Activated T-cell treated with anti-CD3 and anti-CD28 coated beads for 24 hours (primary cell): Measurements from ENCODE around the gene SCN5A.
"Not testable (repeated sequence)": the region's sequence is repeated elsewhere in the genome, so short reads cannot be mapped to it uniquely, and the experiment has no call there.

Experiments
- DNase-seq: peaks from one replicate; pipeline ENCODE4 v3.0.0-alpha.2; 2020; ENCODE audit warnings: low read depth

Gene SCN5A

DNA sequence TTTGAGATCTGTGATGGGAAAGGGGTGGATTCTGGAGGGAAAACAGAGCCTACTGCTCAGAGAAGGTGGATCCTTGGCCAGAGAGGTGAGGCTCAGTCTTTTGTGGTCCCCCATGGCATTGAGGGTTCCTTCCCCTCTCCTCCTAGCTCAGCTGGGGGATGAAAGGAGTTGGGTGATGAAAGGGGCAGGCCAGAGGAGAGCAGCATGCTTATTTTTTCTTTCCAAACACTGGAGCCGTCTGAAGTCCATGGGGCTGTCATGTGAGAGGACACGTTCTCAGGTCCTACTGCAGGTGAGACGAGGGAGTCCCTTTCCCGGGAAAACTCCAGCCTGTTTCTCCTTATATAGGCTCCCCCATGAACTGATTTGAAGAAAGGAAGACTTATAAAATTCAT lies 71.4 kb downstream of the SCN5A start:
- no peak for DNase-seq

DNA sequence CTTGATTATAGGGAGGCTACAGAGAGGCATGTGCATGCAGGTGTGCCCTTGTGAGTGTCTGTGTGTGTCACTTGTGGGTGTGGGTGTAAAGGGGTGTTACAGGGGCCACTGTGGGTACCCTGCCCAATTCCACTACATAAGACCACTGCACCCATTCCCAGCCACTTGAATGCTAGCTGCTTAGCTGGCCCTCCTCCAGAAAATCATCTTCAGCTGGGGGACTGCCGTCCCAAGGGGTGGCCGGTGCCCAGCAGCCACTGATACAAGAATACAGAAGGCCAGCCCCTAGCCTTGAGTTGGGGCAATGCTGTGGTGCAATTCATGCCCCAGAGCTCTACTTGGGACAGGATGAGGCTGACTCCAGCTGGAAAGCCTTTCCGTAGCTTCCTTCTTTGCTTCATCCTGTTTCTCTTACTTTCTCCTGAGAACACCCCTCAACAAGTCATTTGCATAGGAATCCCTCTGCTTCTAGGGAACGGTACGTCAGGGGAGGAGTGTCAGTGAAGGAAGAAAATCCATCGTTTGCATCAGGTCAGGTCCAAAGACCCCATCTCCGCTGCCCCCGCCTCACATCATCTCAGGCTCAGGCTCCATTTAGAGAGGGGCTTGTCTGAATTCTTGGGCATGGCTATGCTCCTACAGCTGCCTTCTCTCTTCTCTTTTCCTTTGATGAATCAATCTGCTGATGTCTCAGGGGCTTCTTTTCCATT lies 72.0 kb downstream of the SCN5A start:
- no peak for DNase-seq

DNA sequence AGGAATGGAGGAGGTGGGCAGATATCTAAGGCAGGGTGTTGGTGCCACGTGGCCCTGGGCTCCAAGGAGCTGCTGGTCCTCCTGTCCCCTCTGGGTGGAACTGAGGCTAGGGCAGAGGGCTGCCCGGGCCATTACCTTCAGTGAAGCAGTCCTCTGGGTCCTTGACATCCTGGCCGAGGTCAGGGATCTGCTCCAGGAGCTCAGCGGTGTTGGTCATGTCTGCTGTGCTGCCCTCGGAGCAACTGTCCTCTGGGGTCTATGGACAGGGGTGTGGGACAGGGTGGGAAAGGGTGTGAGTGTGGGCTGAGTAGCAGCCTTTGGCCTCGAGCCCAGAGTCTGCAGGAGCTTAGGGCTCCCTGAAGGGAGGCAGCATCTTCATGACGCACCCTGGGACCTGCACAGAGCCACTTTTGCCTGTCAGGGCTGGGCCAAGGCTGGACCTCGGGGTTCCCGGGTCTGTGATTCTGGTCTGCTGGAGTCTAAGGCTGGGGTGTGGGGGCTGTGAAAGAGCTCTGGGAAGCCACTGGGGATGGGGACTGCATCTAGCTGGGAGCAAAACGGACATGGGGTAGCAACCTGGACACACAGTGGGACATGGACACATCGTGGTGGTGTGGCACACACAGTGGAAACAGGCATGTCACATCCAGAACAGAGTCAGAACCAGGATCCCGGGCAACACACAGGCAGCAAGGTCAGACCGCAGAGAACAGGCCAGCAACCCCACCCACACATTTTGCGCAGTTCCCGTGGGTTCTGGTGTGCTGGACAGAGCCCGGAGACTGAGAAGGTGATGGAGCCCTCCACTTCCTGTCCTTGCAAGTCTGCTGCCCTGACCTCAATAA lies 72.7 kb downstream of the SCN5A start:
- DNase-seq: no peak

DNA sequence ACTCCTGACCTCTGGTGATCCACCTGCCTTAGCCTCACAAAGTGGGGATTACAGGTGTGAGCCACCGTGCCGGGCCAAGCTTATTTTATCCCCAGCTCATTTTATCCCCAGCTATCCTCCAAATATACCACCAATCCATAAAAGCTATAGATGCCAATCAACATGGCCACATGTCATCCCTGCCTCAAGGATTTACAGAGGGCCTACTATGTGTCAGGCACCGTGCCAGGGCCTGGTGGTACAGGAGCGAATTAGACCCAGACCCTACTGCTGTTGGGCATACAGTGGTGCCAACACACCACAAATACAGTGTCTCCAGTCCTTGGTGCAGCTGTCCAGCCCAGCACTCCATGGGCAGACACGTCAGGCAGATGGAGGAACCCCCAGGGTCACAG lies 73.4 kb downstream of the SCN5A start:
- no peak for DNase-seq

DNA sequence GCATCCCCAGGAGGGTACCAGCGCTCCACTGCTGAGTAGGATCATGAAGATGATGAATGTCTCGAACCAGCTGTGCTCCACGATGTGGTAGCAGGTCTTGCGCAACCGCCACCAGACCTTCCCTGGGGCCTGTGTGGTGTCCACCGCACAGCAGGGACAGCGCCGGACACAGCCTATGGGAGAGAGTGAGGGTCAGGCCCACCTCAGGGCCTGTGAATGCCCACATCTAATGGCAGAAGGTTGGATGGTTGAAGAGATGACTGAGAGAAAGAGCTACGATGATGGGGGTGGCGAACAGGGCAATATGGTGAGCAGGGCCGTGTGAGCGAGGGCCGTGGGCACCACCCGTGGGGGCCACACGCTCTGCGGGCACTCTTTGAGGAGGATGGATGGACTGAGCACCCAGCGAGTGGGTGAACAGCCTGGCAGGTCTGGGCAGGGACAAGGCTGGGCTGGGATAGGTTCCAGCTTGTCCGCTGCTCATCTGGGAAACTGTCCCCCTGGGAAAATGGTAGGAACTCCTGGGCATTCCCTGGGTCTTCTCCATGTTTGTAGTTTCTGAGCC lies 74.1 kb downstream of the SCN5A start:
- no peak for DNase-seq

DNA sequence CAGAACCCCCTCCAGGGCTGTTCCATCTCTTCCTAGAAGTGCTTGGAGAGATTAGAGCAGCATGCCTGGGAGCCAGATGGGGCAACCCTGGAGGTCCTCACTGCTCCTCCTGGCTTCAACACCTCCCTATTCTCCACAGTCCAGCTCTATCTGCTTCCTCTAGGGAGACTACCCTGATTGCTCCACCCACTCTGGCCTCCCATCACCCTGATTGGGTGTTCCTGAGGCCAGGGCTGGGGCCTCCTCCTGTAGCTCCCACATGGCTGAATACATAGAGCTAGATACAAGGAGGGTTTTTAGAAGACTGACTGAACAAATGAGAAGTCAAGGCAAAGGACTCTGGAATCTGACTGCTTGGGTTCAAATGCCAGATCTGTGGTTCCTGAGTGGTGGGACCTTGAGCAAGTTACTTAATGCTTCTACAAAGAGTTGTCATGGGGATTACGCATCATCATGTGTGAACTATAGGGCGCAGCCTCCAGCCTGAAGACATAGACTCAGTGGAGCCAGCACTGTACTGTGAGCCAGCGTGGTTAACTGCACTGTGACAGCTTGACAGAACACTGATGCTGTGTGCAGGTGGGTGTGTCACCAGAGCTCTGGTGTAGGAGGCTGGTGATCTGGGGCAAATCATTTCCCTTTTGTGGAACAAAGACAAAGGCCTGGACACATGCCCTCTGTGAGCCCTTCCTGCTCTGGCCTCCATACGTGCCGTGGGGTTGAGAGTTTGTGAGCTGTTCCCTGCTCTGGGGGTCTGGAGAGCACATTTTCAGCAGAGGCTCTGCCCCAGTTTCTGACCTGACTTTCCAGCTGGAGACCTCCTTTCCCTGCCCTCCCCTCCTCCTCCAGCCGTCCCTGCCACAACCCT lies 74.8 kb downstream of the SCN5A start:
- DNase-seq: no peak

DNA sequence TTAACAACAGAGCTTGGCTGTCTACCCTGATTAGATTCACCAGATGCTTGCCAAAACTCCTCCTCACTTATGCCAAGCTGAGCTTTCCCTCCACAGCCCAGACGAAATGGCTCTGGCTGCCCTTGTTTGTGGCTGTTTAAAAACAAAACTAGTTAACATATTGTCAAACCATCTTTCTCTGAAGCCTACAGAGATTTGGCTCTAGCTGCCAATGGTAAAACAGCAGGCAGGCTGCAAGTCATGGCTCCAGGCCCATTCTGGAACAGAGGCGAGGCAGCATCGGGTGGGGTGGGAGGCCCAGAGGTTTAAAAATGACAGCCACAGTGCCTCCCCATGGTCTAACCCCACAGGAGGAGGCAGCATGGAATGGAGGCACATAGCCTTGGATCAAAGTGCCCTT lies 75.9 kb downstream of the SCN5A start:
- no peak for DNase-seq

DNA sequence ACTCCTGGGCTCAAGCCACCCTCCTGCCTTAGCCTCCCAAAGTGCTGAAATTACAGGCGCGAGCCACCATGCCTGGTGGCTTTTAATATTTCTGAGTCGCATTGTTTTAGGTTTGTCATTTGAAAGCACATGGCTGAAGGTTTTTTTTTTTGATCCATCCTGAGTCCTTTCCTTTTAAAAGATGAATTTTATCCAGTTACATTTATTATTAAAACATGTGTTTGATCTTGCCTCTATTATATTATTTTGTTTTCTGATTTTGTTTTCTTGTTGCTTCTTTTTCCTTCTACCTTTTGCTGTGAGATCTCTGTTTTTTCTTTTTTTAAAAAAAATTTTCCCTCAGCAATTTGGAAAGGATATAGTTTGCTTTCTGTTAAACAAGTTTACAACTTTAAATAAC lies 76.4 kb downstream of the SCN5A start:
- DNase-seq: no peak

DNA sequence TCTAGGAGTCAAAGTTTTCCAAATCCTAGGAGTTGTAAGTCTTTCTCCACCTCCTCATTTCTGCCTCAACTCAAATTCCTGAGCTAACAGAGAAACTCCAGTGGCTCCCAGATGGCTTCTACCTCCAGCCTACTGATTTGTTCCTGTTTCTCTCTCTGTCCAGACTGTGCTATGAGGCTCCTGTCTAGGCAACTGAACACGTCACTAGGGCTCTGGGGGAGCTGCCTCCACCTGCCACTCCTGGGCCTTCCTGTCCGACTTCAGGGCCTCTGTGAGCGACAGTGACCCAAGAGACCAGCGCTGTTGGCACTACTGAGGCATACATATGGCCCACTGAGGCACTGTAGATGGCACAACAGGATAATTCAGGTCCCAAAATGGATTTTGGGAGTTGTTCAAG lies 82.0 kb downstream of the SCN5A start:
- DNase-seq: no peak

DNA sequence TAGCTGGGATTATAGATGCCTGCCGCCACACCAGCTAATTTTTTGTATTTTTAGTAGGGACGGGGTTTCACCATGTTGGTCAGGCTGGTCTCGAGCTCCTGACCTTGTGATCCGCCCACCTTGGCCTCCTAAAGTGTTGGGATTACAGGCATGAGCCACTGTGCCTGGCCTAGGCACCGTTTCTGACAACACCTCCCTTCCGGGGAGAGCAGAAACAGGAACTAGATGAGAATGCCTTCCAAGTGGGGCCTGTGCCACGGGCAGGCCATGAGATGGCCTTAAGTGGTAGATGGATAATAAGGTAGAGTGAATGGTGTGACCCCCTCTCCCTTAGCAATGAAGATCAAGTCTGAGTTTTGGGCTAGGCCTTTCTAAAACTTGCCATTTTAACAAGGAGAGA lies 82.7 kb downstream of the SCN5A start:
- not testable (repeated sequence) for DNase-seq

DNA sequence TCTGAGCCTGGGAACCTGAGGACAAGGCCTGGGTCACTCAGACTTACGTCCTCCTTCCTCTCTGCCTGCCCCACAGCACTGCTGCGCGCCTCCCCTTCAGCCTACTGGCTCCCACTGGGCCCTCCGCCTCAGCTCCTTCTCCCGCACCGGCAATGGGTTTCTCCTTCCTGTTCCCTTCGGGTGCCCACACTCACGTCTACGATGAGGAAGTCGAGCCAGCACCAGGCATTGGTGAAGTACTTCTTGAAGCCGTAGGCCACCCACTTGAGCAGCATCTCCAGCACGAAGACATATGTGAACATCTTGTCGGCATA lies 83.3 kb downstream of the SCN5A start:
- DNase-seq: no peak

DNA sequence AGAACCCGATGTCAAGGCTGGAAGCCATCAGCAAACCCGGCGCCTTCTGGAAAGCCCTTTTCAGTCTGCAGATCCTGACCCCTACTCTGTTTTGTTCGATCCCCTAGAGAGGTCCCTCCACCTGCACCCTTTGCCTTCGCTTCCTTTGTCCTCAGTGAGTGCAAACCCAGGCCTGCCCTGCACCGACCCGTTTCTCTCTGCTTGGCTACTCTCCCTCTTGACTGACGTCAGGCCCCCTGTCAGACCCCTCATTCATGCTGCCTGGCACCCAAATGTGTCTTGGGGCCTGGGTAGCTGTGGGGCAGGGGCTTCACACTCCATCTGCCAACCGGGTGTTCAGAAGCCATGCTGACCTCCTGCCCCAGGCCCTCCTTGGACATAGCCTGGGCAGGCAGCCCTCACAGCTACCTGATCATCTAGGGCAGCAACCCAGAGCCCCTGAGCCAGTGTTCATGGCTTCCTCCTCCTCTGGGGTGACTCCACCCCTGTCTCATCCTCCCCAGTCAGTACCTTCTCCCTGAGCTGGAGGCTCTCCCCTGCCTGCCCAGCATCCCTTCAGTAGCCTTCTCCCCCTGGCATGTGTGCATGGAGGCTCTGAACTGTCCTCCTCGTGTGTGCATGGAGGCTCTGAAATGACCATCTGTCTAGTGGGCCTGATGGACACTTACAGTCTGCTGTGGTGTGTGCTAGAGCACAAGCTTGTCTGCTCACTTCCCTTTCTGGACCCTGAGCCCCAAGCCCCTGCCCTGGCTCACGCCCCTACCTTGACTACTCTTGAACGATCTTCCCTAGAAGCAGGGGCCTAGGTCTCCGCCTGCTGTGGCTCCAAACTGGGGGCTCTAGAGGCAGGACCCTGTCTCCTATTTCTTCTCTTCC lies 83.9 kb downstream of the SCN5A start:
- no peak for DNase-seq

DNA sequence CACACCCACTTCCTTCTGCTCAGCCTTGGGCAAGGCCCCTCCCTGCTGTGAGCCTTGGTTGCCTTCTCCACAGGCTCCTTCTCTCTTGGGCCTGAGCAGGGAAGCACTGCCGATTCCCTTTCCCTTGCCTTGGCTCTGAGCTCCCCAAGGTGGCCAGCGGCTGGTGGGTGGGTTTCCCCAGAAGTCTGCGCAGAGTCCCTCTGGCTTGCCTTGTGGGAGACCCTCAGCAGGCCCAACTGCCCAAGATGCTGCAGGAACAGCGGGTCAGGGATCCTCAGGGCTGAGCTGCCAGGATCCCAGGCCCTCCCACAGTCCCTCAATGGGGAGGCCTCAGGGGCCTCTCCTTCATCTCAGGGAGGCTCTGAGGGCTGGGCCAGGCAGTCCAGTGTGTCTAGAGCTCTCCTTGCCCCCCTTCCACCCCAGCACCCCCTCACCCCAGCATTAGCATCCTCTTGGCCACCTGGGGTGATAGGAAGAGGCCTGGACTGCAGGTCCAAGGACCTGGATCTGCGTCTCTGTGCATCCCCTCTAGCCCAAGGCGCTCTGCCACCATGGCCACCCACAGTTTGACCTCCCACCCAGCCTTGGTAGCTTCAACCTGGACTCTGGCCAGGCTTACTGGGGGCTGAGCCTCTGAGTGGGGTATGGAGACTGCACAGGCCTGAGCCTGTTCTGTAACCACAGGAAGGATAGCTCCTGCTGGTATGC lies 84.7 kb downstream of the SCN5A start:
- no peak for DNase-seq

DNA sequence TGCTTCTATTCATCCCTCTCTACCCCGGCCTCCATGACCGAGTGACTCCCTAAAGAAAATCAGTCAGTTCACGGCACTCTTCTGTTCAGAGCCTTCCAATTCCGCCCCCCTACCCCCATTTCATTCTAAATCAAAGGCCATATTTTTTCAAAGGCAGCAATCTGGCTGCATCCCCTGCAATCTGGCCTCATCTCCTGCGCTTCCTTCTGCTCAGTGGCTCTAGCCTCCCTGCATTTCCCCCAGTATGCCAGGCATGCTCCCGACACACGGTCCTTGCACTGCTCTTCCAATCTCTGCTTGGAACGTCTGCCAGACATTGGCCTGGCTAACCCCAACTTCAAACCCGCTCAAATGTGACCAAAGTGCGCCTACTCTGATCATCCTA lies 85.6 kb downstream of the SCN5A start:
- DNase-seq: no peak

DNA sequence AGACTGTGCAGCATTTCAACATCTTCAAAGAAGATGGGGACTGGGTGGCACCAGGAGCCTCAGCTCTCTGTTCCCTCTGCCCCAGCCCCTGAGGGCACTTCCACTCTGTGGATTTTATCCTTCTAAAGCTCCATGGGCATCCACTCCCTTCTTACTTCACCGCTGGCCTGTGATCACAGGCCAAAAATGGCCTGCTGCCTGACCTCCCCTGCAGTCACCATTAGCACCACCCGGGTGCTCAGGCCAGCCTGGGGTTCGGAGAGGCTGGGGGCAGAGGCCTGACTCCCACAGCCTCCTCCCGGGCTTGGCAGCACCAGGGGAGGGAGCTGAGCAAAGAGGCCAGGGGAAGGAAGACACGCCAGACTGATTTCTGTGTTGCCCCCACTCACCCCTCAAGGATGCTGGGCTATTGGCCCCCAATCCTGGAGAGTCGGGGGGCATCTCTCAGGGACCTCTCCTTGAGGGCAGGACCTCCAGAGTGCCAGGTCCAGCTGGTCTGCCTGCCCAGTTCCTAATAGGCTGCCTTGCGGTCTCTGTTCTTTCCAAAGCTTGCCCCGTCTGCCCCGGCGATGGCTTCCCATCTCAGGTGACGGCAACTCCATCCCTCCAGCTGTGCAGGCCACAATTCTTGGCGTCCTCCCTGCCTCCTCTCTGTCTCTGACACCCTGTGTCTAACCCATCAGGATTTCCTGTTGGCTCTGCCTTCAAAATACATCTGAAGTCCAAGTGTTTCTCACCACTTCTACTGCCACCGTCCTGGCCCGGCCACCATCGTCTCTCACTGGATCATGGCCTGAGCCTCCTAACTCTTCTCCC lies 86.2 kb downstream of the SCN5A start:
- no peak for DNase-seq

DNA sequence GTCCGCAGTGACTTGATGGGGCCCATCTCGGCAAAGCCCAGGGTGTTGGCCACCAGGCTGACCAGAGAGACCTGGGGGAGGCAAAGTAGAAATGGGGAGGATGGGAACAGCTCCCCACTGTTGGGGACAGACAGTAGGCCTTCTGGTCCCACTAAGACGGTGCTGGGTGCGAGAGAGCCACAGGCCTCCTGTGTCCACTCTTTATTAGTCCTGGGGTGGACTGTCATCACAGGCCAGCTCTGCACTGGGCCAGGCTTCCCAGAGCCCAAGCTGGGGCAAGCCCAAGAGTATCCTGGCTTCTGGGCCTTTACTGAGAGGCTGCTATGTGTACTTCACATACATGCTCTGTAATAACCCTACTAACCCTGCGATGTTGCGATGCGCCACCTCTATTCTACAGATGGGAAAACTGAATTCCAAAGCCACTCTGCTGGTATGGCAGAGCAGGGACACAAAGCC lies 87.0 kb downstream of the SCN5A start:
- DNase-seq: no peak

DNA sequence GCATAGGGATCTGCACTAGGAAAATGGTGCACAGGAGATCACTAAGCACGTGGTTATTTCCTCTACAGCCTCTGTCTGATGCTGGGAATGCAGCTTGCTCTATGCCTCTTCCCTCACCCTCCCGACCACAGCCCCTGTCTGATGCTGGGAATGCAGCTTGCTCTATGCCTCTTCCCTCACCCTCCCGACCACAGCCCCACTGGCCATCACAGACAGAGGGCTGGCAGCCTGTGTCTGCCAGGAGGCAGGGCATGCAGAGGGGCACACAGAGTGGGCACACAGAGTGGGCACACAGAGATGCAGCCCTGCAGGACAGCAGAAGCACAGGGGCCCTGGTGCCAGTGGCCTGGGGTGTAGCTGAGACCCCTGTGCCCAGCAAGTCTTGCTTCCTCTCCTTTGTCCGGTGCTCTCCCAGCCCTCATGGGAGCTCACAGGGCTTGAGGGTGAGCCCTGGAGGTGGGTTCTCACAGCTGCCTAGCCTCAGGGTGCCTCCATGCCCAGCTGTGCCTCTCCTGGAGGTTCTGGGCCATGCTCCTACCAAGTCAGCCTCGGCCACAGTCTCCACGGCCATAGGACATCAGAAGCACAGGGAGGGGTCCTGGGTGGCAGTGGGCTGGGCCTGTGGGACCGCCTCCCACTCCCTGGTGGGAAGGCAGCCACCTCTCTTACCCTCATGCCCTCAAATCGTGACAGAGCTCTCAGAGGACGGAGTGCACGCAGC lies 87.6 kb downstream of the SCN5A start:
- no peak for DNase-seq

DNA sequence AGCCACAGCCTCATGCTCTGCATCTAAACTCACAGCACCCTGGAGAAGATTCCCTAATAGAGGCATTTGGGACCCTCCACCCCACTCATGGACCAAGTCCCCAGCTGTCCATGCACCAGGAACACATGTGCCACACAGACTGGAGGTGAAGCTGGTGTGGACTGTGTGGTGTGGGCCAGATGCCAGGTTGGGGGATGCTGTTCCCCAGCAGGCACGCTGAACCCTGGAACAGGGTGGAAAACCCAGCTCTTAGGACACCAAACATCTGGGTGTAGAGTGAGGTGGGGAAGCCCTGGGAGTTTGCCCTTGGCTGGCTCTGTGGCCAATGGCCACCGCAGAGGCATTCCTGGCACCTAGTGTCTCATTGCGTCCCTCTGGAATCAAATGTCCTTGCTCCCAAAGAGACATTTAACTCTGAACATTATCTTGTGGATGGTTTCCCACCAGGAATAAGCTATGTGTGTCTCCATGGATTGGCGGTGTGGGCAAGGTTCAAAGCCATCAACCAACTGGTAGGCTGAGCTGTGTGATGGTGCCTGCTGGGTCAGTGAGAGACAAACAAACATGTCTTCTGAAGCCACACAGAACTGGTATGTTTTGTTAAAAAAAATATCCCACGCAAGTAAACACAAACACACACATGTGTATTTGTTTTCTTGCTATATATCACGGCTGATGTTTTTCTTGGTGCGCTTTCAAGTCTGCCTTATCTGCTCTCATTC lies 88.3 kb downstream of the SCN5A start:
- DNase-seq: no peak

DNA sequence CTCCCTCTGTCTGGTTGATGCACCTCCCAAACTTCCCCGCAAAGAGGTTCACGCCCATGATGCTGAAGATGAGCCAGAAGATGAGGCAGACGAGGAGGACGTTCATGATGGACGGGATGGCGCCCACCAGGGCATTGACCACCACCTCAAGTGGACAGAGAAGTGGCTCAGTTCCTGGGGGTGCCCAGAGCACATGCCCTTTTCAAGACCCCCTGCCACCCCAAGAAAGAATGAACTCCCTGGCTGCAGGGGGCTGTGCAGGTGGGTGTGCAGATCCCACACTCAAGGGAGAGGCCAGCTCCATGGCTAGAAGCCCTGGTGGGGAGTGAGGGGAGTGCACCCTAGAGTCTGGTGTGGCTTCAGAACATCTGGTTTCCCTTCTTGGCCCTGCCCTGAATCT lies 89.2 kb downstream of the SCN5A start:
- no peak for DNase-seq
